Right lung (tissue), 5 donors: Measurements from ENCODE around the gene GPR4. TPM values are rescaled to one million over a fixed set of nuclear protein-coding genes. Genes with fewer than 3 reads are reported as not detected.
"Not testable (repeated sequence)": the region's sequence is repeated elsewhere in the genome, so short reads cannot be mapped to it uniquely, and the experiment has no call there.

ENCODE experiments used
- DNase-seq, 2 donors: peaks; one replicate each; pipeline ENCODE4 v3.0.0-alpha.2; 2013
- polyA plus RNA-seq, 5 donors: library from polyadenylated mRNA; unstranded; fragments of 120-200 nt; gene quantifications; one replicate each; pipeline versions ENCODE4 v1.2.1 to v1.2.3, GENCODE V29; 2013; ENCODE audit warnings: inconsistent platforms in 1 of 5, low replicate concordance in 1 of 5; ENCODE audit not compliant: insufficient read length in 5 of 5, insufficient read depth in 1 of 5

The GPR4 gene
- polyA plus RNA-seq, 5 donors: 2.5 to 5.3 (median 3.7) TPM

- DNase-seq: not testable (repeated sequence)
These were observed 26.2 kb upstream of the GPR4 start for GRCh38 chr19:45628219-45628618.

GRCh38 chr19:45623984-45624383, 22.0 kb upstream of the GPR4 start:
- no peak for DNase-seq

GRCh38 chr19:45621976-45622503, 20.0 kb upstream of the GPR4 start:
- no peak for DNase-seq

- DNase-seq: no peak
These were observed 19.4 kb upstream of the GPR4 start for GRCh38 chr19:45621389-45621788.

GRCh38 chr19:45616704-45617017, 14.6 kb upstream of the GPR4 start:
- no peak for DNase-seq

- peak; percentile 57 to 68 for DNase-seq
These were observed 14.0 kb upstream of the GPR4 start for GRCh38 chr19:45615795-45616703.

- DNase-seq: not testable (repeated sequence)
These were observed 13.0 kb upstream of the GPR4 start for GRCh38 chr19:45615056-45615455.

- DNase-seq: no peak
These were observed 12.1 kb upstream of the GPR4 start for GRCh38 chr19:45613926-45614725.

- DNase-seq: no peak
These were observed 6.9 kb upstream of the GPR4 start for GRCh38 chr19:45608948-45609347.

- peak; percentile 64 to 79 for DNase-seq
These were observed 5.3 kb upstream of the GPR4 start for GRCh38 chr19:45607071-45608029.

- no peak for DNase-seq
These were observed 897 bp downstream of the GPR4 start for GRCh38 chr19:45601115-45601514.

GRCh38 chr19:45600340-45600885, 1.6 kb downstream of the GPR4 start:
- DNase-seq: no peak

GRCh38 chr19:45599286-45599685, 2.7 kb downstream of the GPR4 start:
- DNase-seq: no peak

GRCh38 chr19:45598267-45599001, 3.6 kb downstream of the GPR4 start:
- DNase-seq: no peak

GRCh38 chr19:45597425-45598111, 4.4 kb downstream of the GPR4 start:
- no peak for DNase-seq

- DNase-seq: no peak
These were observed 6.2 kb downstream of the GPR4 start for GRCh38 chr19:45595814-45596213.

GRCh38 chr19:45593520-45593919, 8.5 kb downstream of the GPR4 start:
- DNase-seq: no peak

GRCh38 chr19:45592366-45592765, 9.6 kb downstream of the GPR4 start:
- no peak for DNase-seq

GRCh38 chr19:45591638-45592005, 10.4 kb downstream of the GPR4 start:
- no peak for DNase-seq
